C4-2B (cell line): ENCODE results near the gene SLC17A6.

Source experiments
- H3K27ac ChIP-seq: fragments of 450-650 bp; 2 replicates; pipeline ENCODE4 v1.5.1; 2017
- CTCF ChIP-seq: fragments of 450-650 bp; conservative IDR thresholded peaks from 2 replicates; pipeline ENCODE4 v1.5.1; 2017; ENCODE audit warnings: mild to moderate bottlenecking
- ZFX ChIP-seq: fragments of 450-650 bp; IDR thresholded peaks from 2 replicates; pipeline ENCODE4 v1.6.1; 2017

The SLC17A6 gene

GRCh38 chr11:22337596-22338485 lies at the start of gene SLC17A6:
TSS of gene SLC17A6 (plus strand) at chr11:22338381. CDS start at chr11:22338534, 153 bp downstream.
- H3K27ac ChIP-seq = no peak within 1 kb of the TSS
- TF ChIP-seq ZFX (no peak), CTCF (no peak)

GRCh38 chr11:22302368-22302767 lies 35.8 kb upstream of the SLC17A6 start:
- H3K27ac ChIP-seq = no peak overlapping the region
- TF ChIP-seq ZFX = no peak
- TF ChIP-seq CTCF = no peak

- no peak overlapping the region for H3K27ac ChIP-seq
- TF ChIP-seq ZFX (no peak), CTCF (peak; percentile 76)
Measured at GRCh38 chr11:22304337-22304961, 33.7 kb upstream of the SLC17A6 start.

GRCh38 chr11:22317656-22318055 lies 20.5 kb upstream of the SLC17A6 start:
- TF ChIP-seq CTCF (no peak), ZFX (no peak)

GRCh38 chr11:22331771-22332170 lies 6.4 kb upstream of the SLC17A6 start:
- TF ChIP-seq CTCF (peak; percentile 59), ZFX (no peak)

More at GRCh38 chr11:22317656-22318055, 20.5 kb upstream of the SLC17A6 start:
- no peak overlapping the region for H3K27ac ChIP-seq

GRCh38 chr11:22336587-22336986 lies 1.6 kb upstream of the SLC17A6 start:
- no peak overlapping the region for H3K27ac ChIP-seq
- no peak for TF ChIP-seq CTCF
- no peak for TF ChIP-seq ZFX

More at GRCh38 chr11:22331771-22332170, 6.4 kb upstream of the SLC17A6 start:
- no peak overlapping the region for H3K27ac ChIP-seq

- no peak for TF ChIP-seq CTCF
- TF ChIP-seq ZFX = no peak
- no peak overlapping the region for H3K27ac ChIP-seq
Measured at GRCh38 chr11:22339611-22340010, 1.4 kb downstream of the SLC17A6 start.
